Upper lobe of left lung (tissue), 6 donors: ENCODE measurements around the gene TAGLN. TPM values are rescaled to one million over a fixed set of nuclear protein-coding genes. Genes with fewer than 3 reads are reported as not detected.
A peak's percentile ranks its signal among the peaks of the same experiment; 100 is the strongest.
"Not testable (repeated sequence)": the region's sequence is repeated elsewhere in the genome, so short reads cannot be mapped to it uniquely, and the experiment has no call there.

ENCODE experiments used
- ATAC-seq, 2 donors: fragments of 200-7000 bp; cut with Tn5 transposase; one replicate each; pipeline ENCODE4 v1.9.1; 2022; ENCODE audit warnings: mild to moderate bottlenecking in 2 of 2, moderate library complexity in 2 of 2; ENCODE audit not compliant: low FRiP score in 2 of 2
- DNase-seq, 2 donors: peaks; one replicate each; pipeline ENCODE4 v3.0.0-alpha.2; 2019 to 2020
- H3K27ac ChIP-seq, 4 donors: fragments of 200-600 bp; sonication (generic); one replicate each; pipeline ENCODE4 v1.5.1; 2016 to 2019
- H3K27me3 ChIP-seq, 4 donors: fragments of 200-600 bp; sonication (generic); one replicate each; pipeline ENCODE4 v1.5.1; 2017 to 2019
- H3K36me3 ChIP-seq, 4 donors: fragments of 200-600 bp; sonication (generic); one replicate each; pipeline ENCODE4 v1.5.1; 2016 to 2019
- H3K4me1 ChIP-seq, 4 donors: fragments of 200-600 bp; sonication (generic); one replicate each; pipeline ENCODE4 v1.5.1; 2018 to 2019
- H3K4me3 ChIP-seq, 4 donors: fragments of 200-600 bp; sonication (generic); one replicate each; pipeline ENCODE4 v1.5.1; 2017 to 2019; ENCODE audit warnings: mild to moderate bottlenecking in 2 of 4, moderate library complexity in 1 of 4
- H3K9me3 ChIP-seq, 4 donors: fragments of 200-600 bp; sonication (generic); one replicate each; pipeline ENCODE4 v1.5.1; 2018 to 2019
- EP300 ChIP-seq, 4 donors: sonication (generic); formaldehyde crosslinking; IDR thresholded peaks; one replicate each; pipeline ENCODE4 v1.5.1; 2017; ENCODE audit warnings: antibody characterized with exemption in 4 of 4, control low read depth in 2 of 4
- POLR2A ChIP-seq, 4 donors: fragments of 450-650 bp; IDR thresholded peaks; one replicate each; pipeline ENCODE4 v1.5.1; 2016 to 2017; ENCODE audit warnings: antibody characterized with exemption in 4 of 4, mild to moderate bottlenecking in 2 of 4
- POLR2AphosphoS5 ChIP-seq, 2 donors: sonication (generic); formaldehyde crosslinking; IDR thresholded peaks; one replicate each; pipeline ENCODE4 v1.5.1; 2017; ENCODE audit warnings: antibody characterized with exemption in 2 of 2
- WGBS, 2 donors: methylation state at CpG; one replicate each; pipeline ENCODE4 v1.1.5; 2017 to 2018; 5-methylcytosine and 5-hydroxymethylcytosine counted together
- total RNA-seq, 6 donors: library from RNA; depleted of rRNA in 4 of 6; stranded (reverse); fragments of >200 nt in 4 of 6; gene quantifications; one replicate each; pipeline versions ENCODE4 v1.1.0 to v1.2.1, GENCODE V29; 2016 to 2021
- TF ChIP-seq, protein P1 (sequence below), 6 experiments: fragments of 450-650 bp in 4 of 6; fragments of 200-600 bp in 2 of 6; sonication (generic) in 2 of 6; IDR thresholded peaks; one replicate each; pipeline ENCODE4 v1.5.1; 2016 to 2019; ENCODE audit warnings: antibody characterized with exemption in 6 of 6
- donor health status: DM: no; HTN: no; CAD: no; lungs with moderate emphysema.
- donor health status: DM: no; HTN: yes; CAD: no; lungs with severe emphysema.

TAGLN gene
- total RNA-seq, 6 donors from 2014 or later: 105 to 608 (median 334) TPM

DNA sequence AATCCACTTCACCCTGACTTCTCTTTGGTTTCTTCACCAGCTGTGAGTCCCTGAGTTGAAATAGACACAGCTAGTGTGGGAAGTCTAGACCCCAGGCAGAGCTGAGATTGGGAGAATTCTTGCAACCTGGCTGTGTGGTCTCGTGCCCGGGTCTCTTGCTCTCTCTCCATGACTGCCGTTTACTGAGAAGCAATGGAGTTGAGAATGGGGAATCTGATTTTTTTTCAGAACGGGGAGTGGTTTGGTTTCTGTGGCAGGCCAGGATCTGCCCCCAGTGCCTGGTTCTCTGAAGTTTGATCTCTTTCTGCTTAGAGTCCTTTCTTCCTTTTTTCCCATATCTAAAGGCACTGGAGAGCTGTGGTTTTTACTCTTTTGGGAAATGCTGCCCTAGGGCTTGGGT, 19.1 kb upstream of the TAGLN start:
- ATAC-seq (no peak), DNase-seq (peak in 1 of 2 donors; percentile 18)
- peak overlapping the region in 3 of 4 donors; percentile 80 to 97 (median 82) for H3K4me3 ChIP-seq
- TF ChIP-seq POLR2A (IDR thresholded peaks at IDR 0.05): peak in 1 of 4 donors; percentile 14
- TF ChIP-seq, protein P1, sequence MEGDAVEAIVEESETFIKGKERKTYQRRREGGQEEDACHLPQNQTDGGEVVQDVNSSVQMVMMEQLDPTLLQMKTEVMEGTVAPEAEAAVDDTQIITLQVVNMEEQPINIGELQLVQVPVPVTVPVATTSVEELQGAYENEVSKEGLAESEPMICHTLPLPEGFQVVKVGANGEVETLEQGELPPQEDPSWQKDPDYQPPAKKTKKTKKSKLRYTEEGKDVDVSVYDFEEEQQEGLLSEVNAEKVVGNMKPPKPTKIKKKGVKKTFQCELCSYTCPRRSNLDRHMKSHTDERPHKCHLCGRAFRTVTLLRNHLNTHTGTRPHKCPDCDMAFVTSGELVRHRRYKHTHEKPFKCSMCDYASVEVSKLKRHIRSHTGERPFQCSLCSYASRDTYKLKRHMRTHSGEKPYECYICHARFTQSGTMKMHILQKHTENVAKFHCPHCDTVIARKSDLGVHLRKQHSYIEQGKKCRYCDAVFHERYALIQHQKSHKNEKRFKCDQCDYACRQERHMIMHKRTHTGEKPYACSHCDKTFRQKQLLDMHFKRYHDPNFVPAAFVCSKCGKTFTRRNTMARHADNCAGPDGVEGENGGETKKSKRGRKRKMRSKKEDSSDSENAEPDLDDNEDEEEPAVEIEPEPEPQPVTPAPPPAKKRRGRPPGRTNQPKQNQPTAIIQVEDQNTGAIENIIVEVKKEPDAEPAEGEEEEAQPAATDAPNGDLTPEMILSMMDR (IDR thresholded peaks at IDR 0.05): no peak
- TF ChIP-seq EP300 (IDR thresholded peaks at IDR 0.05): no peak
- H3K27ac ChIP-seq: peak overlapping the region; percentile 85 to 99 (median 96)
- H3K36me3 ChIP-seq: peaks cover 0 to 24% (median 15%) of the 10 kb centered on the region in 4 donors
- peaks cover 19 to 34% (median 33%) of the 10 kb centered on the region in 4 donors for H3K4me1 ChIP-seq
- H3K9me3 ChIP-seq: no peaks in the 10 kb centered on the region
- no peaks in the 10 kb centered on the region for H3K27me3 ChIP-seq
- 45 to 50% methylated on average over 4 of the region's 4 CpGs for WGBS, 2 donors

- WGBS, 2 donors: 58 to 80% methylated on average over 7 to 22 of the region's 22 CpGs
- Histone ChIP-seq H3K36me3 (peaks cover 0 to 26% (median 17%) of the 10 kb centered on the region in 4 donors), H3K9me3 (no peaks in the 10 kb centered on the region), H3K27ac (peak overlapping the region in 1 of 4 donors; percentile 93), H3K4me3 (peak overlapping the region in 1 of 4 donors; percentile 80), H3K4me1 (peaks cover 19 to 37% (median 34%) of the 10 kb centered on the region in 4 donors), H3K27me3 (no peaks in the 10 kb centered on the region)
- DNase-seq (peak in 1 of 2 donors; percentile 82), ATAC-seq (peak; percentile 47 to 59)
- TF ChIP-seq, protein P1 (IDR thresholded peaks at IDR 0.05): peak; percentile 26 to 81 (median 61)
- TF ChIP-seq POLR2AphosphoS5 (IDR thresholded peaks at IDR 0.05): no peak
Observed at GRCh38 chr11:117180661-117181585, 18.2 kb upstream of the TAGLN start.

DNA sequence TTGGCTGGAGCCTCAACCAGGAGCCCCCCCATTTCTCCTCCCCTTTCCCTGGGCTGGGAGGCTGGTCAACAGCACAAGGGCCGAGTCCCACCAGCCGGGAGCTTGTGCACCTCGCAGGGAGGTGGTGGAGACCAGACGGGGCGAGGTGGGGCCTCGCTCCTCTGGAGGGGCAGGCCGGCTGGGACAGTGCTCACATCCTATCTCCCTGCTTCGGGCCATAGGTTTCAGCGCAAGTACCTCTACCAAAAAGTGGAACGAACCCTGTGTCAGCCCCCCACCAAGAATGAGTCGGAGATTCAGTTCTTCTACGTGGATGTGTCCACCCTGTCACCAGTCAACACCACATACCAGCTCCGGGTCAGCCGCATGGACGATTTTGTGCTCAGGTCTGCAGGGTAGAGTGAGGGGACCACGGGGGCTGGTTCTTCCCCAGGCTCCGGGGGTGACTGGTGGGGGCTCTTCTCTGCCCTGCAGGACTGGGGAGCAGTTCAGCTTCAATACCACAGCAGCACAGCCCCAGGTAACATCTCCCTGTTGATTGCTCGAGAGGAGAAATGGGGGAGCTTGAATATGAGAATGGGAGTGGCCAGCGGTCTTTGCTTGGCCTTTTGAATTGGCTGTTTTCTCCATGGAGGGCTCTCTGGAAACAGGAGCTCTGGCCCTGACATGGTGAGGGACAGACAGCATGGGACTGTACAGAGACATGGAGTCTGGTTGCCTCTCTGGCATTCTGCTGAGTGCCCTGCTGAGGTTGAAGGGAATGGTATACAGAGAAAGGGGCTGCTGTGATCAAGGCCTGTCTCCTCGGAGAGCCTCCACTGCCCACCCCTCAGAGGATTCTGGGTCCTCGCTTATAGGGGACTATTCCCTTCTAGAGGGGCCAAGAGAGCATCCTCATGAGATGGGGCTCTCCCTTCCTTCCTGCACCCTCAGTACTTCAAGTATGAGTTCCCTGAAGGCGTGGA, 17.3 kb upstream of the TAGLN start:
- Histone ChIP-seq H3K36me3 (peaks cover 0 to 31% (median 17%) of the 10 kb centered on the region in 4 donors), H3K9me3 (no peaks in the 10 kb centered on the region), H3K4me1 (peaks cover 19 to 38% (median 35%) of the 10 kb centered on the region in 4 donors), H3K27ac (no peak overlapping the region), H3K27me3 (no peaks in the 10 kb centered on the region), H3K4me3 (no peak overlapping the region)
- no peak for ATAC-seq
- peak; percentile 8 to 61 for DNase-seq
- WGBS, 2 donors: 90 to 93% methylated on average over 7 to 22 of the region's 22 CpGs
- TF ChIP-seq POLR2A (IDR thresholded peaks at IDR 0.05) (no peak), EP300 (IDR thresholded peaks at IDR 0.05) (no peak), POLR2AphosphoS5 (IDR thresholded peaks at IDR 0.05) (no peak)
- TF ChIP-seq, protein P1 (IDR thresholded peaks at IDR 0.05): no peak

DNA sequence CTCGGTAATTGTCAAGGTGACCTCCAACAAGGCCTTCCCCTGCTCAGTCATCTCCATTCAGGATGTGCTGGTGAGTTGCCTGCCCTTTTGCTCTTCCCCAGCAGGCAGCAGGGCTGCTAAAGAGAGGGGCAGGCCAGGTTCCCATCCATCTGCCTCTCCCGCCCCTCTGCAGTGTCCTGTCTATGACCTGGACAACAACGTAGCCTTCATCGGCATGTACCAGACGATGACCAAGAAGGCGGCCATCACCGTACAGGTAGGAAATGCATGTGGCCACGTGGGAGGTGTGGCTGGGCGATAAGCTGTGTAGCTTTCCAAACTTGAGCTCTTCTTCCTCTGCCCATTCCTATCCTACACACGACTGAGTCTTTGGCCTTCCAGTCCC, 16.6 kb upstream of the TAGLN start:
- Histone ChIP-seq H3K9me3 (no peaks in the 10 kb centered on the region), H3K4me3 (no peak overlapping the region), H3K36me3 (peaks cover 0 to 38% (median 22%) of the 10 kb centered on the region in 4 donors), H3K27me3 (no peaks in the 10 kb centered on the region), H3K27ac (no peak overlapping the region), H3K4me1 (peaks cover 19 to 38% (median 35%) of the 10 kb centered on the region in 4 donors)
- ATAC-seq (no peak), DNase-seq (peak in 1 of 2 donors; percentile 6)
- WGBS, 2 donors: 90 to 98% methylated on average over 9 to 10 of the region's 10 CpGs
- TF ChIP-seq, protein P1 (IDR thresholded peaks at IDR 0.05): no peak
- TF ChIP-seq POLR2AphosphoS5 (IDR thresholded peaks at IDR 0.05): no peak
- TF ChIP-seq EP300 (IDR thresholded peaks at IDR 0.05): no peak
- TF ChIP-seq POLR2A (IDR thresholded peaks at IDR 0.05): no peak

GRCh38 chr11:117183178-117183577, 16.0 kb upstream of the TAGLN start:
- DNase-seq: peak in 1 of 2 donors; percentile 7
- H3K27ac ChIP-seq, H3K27me3 ChIP-seq, H3K9me3 ChIP-seq, ATAC-seq, H3K4me3 ChIP-seq: not testable (repeated sequence)
- peaks cover 12 to 34% (median 29%) of the 10 kb centered on the region in 4 donors for H3K4me1 ChIP-seq
- H3K36me3 ChIP-seq: peaks cover 0 to 44% (median 27%) of the 10 kb centered on the region in 4 donors
- 88 to 93% methylated on average over 13 of the region's 13 CpGs for whole genome bisulfite sequencing, 2 donors
